Panc1 (cell line): Measurements from ENCODE around the gene CLCN2. TPM values are rescaled to one million over a fixed set of nuclear protein-coding genes. Genes with fewer than 3 reads are reported as not detected.

Source experiments
- ATAC-seq: fragments of 200-7000 bp; cut with Tn5 transposase; 2 replicates; pipeline ENCODE4 v1.9.1; 2020; ENCODE audit warnings: mild to moderate bottlenecking, moderate library complexity
- BruUV-seq: library from RNA; stranded (reverse); fragments of 400-500 nt; replicated peaks from 2 replicates; lab custom pipeline; 2021; lab: Mats Ljungman, UMichigan
- CTCF ChIA-PET: fragments of 300-600 bp; sonication (Branson Sonifier 250); formaldehyde crosslinking; loops from one replicate; lab custom pipeline; 2022; ENCODE audit warnings: antibody characterized with exemption; lab: Charles Lee
- POLR2A ChIA-PET: fragments of 300-600 bp; sonication (Branson Sonifier 250); formaldehyde crosslinking; loops from one replicate; lab custom pipeline; 2022; ENCODE audit warnings: antibody characterized with exemption; lab: Charles Lee
- DNase-seq: peaks from one replicate; pipeline ENCODE4 v3.0.0-alpha.2; 2010; ENCODE audit warnings: low read depth, low spot score
- H3K27ac ChIP-seq: 2 replicates; pipeline ENCODE4 v1.5.1; 2011; ENCODE audit warnings: mild to moderate bottlenecking, low read length, inconsistent platforms
- H3K27me3 ChIP-seq: fragments of 200-500 bp; sonication (Bioruptor generic); 2 replicates; pipeline ENCODE4 v1.6.0; 2014; ENCODE audit warnings: low read length, inconsistent platforms; ENCODE audit not compliant: control insufficient read depth, insufficient read depth
- H3K36me3 ChIP-seq: fragments of 200-500 bp; sonication (Bioruptor generic); 2 replicates; pipeline ENCODE4 v1.5.1; 2014; ENCODE audit warnings: inconsistent platforms, mild to moderate bottlenecking, low read length, moderate library complexity; ENCODE audit not compliant: control insufficient read depth, insufficient read depth
- H3K4me1 ChIP-seq: 2 replicates; pipeline ENCODE4 v1.5.1; 2011; ENCODE audit warnings: inconsistent platforms, mild to moderate bottlenecking, low read length, moderate library complexity; ENCODE audit not compliant: control insufficient read depth, insufficient read depth
- H3K4me3 ChIP-seq, 2 experiments: 2 replicates each; pipeline ENCODE4 v1.5.1; 2011 to 2012; ENCODE audit warnings: low read depth in 2 of 2, low read length in 2 of 2, mild to moderate bottlenecking in 2 of 2, inconsistent platforms in 1 of 2, moderate library complexity in 1 of 2
- H3K9me3 ChIP-seq: fragments of 200-500 bp; sonication (Bioruptor generic); 2 replicates; pipeline ENCODE4 v1.5.1; 2014; ENCODE audit warnings: low read depth, mild to moderate bottlenecking, inconsistent platforms, low read length, moderate library complexity; ENCODE audit not compliant: control insufficient read depth, insufficient read depth
- CTCF ChIP-seq: fragments of 450-650 bp; IDR thresholded peaks from 2 replicates; pipeline ENCODE4 v1.5.1; 2017; ENCODE audit warnings: mild to moderate bottlenecking
- POLR2AphosphoS5 ChIP-seq: IDR thresholded peaks from 2 replicates; pipeline ENCODE4 v1.6.1; 2012; ENCODE audit warnings: mild to moderate bottlenecking, low read depth, low read length, moderate library complexity
- REST ChIP-seq, 2 experiments: IDR thresholded peaks; 2 replicates each; pipeline ENCODE4 v1.6.1; 2011 to 2012; ENCODE audit warnings: low read depth in 2 of 2, control low read depth in 1 of 2, low read length in 1 of 2, mild to moderate bottlenecking in 1 of 2, moderate library complexity in 1 of 2; ENCODE audit not compliant: insufficient read depth in 1 of 2
- SIN3A ChIP-seq: IDR thresholded peaks from 2 replicates; pipeline ENCODE4 v1.6.1; 2012; ENCODE audit warnings: low read depth, mild to moderate bottlenecking, low read length, moderate library complexity, borderline replicate concordance; ENCODE audit not compliant: insufficient read depth
- TCF7L2 ChIP-seq: IDR thresholded peaks from 2 replicates; pipeline ENCODE4 v1.6.1; 2011; ENCODE audit warnings: mild to moderate bottlenecking, low read depth, low read length, inconsistent platforms
- in situ Hi-C: cut with HindIII; loops from 2 replicates; pipeline ENCODE4 v1.10.0; 2016; ENCODE audit warnings: low sequenced_read_pairs, low pct_unique_long_range_greater_than_20kb
- intact Hi-C: fragments of 100-400 bp; cut with micrococcal nuclease; formaldehyde crosslinking; loops from one replicate; pipeline ENCODE4 v1.10.0; 2022; ENCODE audit not compliant: unreplicated experiment
- total RNA-seq: library from RNA; stranded (reverse); gene quantifications from one replicate; pipeline ENCODE4 v1.2.1, GENCODE V29; 2021; ENCODE audit not compliant: unreplicated experiment

Gene CLCN2
- total RNA-seq, 1 experiment from 2014 or later = 22.5 TPM

GRCh38 chr3:184338511-184338945 is 22.9 kb downstream of the CLCN2 start:
- Histone ChIP-seq H3K27ac (no peak overlapping the region), H3K4me3 (no peak overlapping the region)
- no peak for DNase-seq

GRCh38 chr3:184337981-184338380 is 23.4 kb downstream of the CLCN2 start:
- no peaks in the 10 kb centered on the region; the same call in 1 of the 2 replicates for H3K36me3 ChIP-seq
- no peak overlapping the region for H3K27ac ChIP-seq
- DNase-seq (no peak), ATAC-seq (no peak)
- TF ChIP-seq POLR2AphosphoS5 (no peak), CTCF (no peak), REST (IDR thresholded peaks at IDR 0.05; ENCODE audit: insufficient read depth in 1 of 2, low read depth in 2 of 2, low read length in 1 of 2) (no peak)
- ChIA-PET CTCF (no interaction called here), POLR2A (interaction anchor here (0.6 kb wide), 1 partner anchor 130 kb away, joined by 4 read pairs; no protein-coding TSS in a partner anchor)
- H3K4me1 ChIP-seq = peaks cover 37% of the 10 kb centered on the region
- no peaks in the 10 kb centered on the region for H3K9me3 ChIP-seq
- BruUV-seq = no TSS peak
- intact Hi-C loops = no loop called here
- no peaks in the 10 kb centered on the region for H3K27me3 ChIP-seq
- H3K4me3 ChIP-seq = no peak overlapping the region
- in situ Hi-C loops = no loop called here

More at GRCh38 chr3:184338511-184338945, 22.9 kb downstream of the CLCN2 start:
- Histone ChIP-seq H3K4me1 (peaks cover 31% of the 10 kb centered on the region), H3K27me3 (no peaks in the 10 kb centered on the region), H3K36me3 (no peaks in the 10 kb centered on the region; the same call in 1 of the 2 replicates), H3K9me3 (no peaks in the 10 kb centered on the region)
- intact Hi-C loops (no loop called here), in situ Hi-C loops (no loop called here)
- no TSS peak for BruUV-seq
- TF ChIP-seq CTCF (no peak), TCF7L2 (no peak), REST (IDR thresholded peaks at IDR 0.05; ENCODE audit: insufficient read depth in 1 of 2, low read depth in 2 of 2, low read length in 1 of 2) (no peak), SIN3A (no peak), POLR2AphosphoS5 (no peak)
- no peak for ATAC-seq
- POLR2A ChIA-PET = no interaction called here
- CTCF ChIA-PET = no interaction called here
